GM18526 (cell line): ENCODE results near the gene SLFN12L.

Experiments
- POLR2A ChIP-seq: IDR thresholded peaks from 3 replicates; pipeline ENCODE4 v1.6.1; 2011; ENCODE audit not compliant: insufficient read length; ENCODE audit errors: extremely low read depth

SLFN12L gene

DNA sequence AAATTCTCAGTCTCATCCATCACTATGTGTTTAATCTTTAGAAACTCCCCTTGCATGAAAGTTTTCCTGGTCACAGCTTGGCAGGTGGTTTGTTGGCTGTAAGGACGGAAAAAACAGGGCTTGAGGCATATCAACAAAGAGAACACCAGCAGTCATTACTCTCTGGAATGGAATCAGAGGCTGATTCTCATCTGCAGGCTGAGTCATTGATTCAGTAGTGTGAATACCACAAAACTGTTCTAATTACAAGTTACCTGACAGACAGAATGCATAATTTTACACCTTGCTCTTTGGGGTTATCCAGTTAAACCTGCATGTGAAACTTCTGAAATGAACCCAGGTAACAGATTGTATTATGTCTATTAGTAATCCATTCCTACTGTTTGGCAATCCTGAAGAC lies 11.5 kb upstream of the SLFN12L start:
- no peak for TF ChIP-seq POLR2A

DNA sequence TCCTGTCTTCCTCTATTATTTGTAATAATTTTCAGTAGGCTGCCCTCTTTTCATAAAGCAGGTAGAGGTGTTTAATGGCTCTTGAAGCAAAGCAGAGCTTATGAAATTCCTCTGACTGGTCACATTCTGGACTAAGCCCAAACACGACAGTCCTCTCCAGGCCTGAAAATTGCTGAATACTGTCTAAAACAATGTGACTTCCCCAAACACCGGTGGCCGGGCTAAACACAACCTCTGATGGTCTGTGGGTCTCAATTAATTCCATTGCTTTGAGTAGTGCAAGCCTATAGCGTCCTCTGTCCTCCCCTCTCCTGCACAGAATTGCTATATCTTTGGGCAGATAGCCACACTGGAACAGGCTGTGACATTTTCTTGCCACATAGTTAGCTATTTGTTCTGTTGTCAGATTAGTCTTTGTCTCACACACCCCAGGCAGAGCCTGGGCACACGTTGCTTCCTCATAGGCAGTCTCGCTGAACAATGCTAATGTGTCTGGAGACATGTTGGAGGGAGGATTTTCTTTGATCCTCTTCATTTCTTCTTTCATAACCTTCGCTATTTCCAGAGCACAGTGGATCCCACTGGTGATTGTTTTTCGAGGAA lies 10.8 kb upstream of the SLFN12L start:
- no peak for TF ChIP-seq POLR2A

DNA sequence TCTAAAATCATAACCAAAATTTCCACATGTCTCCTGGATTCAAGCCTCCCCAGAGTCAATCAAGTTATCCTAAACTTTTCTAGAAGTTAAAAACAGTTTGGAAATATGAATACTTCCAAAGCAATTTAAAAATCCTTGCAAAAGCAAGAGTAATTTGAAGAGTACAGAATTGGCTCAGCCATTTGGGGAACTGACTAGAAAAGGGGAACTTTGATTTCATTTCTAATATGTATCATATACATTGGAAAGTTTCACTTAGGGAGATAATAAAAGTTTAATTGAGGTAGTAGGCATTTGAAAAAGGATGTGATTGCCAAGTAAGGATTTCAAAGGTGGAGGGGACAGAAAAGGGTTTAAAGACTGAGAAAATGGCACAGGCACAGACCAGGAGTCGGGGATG lies 9.0 kb upstream of the SLFN12L start:
- no peak for TF ChIP-seq POLR2A

DNA sequence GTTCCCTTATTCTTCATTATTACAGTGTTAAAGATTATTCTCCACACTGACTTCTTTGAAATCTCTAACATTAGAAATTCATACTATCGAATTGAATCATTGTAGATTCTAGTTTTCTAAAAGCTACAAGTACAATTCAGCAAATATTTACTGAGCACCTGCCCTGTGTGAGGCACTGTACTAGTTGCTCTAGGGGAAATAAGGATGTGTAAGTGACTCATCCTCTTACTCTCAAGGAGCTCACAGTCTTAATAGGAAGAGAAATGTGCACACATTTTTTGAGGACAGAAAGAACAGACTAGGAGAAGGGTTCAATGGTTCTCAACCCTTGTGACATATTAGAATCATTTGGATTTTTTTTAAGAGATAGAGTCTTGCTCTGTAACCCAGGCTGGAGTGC lies 7.7 kb upstream of the SLFN12L start:
- TF ChIP-seq POLR2A, result no peak

DNA sequence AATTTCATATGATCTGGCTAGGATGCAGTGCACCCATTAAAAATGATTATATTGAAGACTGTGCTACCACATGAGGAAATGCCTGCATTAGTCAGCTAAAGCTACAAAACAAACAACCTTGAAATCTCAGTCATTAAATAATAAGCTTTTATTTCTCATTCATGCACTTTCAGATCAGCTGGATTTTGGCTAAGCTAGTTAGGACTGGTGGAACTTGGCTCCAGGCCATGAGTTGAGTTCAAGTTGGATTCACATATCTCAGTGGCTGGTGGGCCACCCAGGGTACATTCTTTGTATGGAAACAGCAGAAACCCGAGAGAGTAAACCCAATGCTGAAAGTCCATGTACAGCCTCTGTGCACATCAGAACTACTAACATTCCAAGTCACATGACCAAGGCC lies 6.4 kb upstream of the SLFN12L start:
- no peak for TF ChIP-seq POLR2A

DNA sequence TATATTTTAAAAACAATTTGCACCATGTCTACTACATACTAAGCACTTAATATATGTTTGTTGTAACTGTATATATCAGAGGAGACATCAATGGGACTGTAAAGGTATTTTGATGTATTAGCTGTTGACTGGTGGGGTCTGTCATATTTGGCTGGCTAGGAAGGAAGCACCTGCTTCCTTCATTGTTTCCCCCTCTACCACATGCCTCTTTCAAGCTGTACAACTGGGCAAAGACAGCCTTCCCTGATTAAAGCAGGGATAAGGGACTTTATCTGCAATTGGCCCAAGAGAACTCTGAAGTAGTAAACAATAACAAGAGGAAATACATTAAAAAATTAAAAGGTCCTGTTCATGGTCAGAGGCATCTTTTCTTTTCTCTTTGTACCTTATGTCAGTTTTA lies 5.5 kb upstream of the SLFN12L start:
- TF ChIP-seq POLR2A, result no peak

DNA sequence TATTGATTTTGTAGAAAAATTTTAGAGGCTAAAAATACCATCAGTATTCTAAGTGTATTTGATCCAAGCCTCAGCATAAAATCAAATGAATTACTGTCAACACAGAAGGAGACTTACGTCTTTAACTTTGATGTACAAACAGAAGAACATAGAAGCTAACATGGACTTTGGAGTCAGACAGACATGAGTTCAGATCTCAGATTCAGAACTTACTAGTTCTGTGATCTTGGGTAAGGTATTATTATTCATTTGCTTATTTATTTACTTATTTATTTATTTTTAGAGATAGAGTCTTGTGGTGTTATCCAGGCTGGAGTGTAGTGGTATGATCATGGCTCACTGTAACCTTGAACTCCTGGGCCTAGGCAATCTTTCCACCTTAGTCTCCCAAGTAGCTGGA lies 4.0 kb upstream of the SLFN12L start:
- TF ChIP-seq POLR2A, result no peak

DNA sequence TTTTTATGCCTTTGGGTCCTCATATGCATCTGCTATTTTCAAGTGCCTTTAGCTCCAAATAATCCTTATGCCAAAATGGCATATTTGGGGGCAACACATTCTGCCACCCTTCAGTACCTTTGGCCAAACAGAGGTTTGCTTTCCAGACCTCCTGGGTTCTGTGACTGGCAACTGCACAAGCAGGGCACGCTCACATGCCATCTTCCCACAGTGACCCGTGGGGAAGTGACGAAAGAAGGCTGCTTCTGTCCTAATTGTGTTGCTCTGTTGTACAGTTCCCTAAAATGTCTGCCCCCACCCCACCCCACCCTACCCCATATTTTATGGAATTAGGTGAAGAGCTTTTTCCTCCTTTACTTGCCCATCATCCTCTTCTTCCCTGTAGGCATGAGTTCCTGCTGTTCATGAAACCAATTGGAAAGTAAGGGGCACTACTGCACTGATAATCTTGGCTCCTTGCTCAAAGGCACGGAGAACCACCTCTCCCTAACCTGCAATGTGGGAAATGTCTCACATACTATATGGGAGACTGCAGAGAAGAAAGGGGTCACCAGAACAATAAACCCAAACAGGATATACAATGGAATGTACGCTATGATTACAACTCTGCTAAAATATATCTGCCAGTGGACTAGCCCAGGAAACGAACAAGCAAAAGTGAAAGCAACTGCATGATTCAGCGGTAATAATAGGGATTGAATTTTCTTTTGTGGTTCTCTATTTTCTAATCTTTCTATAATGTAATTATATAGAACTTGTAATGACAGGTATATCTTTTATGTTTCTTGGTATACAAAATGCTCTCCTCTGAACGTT lies 3.3 kb upstream of the SLFN12L start:
- TF ChIP-seq POLR2A, result peak; percentile 30

DNA sequence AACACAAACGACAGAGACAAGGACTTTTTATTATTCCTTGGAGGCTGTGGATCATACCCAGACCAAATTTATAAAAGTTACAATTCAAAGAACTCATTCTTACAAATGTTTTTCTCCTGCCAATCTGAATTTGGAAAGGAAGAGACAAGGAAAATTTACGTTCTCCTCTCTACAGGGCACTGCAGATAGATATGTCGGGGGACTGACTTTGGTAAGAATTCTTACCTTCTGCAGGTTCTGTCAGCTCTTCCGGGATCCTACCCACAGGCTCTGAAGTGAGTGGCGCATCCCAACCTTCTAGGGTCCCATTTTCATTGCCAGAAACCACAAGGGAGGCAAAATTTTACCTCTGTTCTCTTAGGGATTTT lies 2.2 kb upstream of the SLFN12L start:
- no peak for TF ChIP-seq POLR2A

DNA sequence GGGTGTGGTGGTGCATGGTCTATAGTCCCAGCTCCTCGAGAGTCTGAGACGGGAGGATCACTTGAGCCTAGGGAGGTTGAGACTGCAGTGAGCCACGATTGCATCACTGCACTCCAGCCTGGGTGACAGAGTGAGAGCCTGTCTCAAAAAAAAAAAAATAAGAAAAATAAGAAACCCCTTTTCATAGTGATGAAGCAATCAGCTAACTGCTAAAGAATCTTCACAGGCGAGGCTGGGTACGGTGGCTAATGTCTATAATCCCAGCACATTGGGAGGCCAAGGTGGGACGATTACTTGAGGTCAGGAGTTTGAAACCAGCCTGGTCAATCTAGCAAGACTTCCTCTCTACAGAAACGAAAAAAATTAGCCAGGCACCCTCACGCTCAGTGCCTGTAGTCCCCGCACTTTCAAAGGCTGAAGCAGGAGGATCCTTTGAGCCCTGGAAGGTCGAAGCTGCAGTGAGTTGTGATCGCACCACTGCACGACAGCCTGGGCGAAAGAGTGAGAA lies 760 bp downstream of the SLFN12L start:
- TF ChIP-seq POLR2A, result no peak

DNA sequence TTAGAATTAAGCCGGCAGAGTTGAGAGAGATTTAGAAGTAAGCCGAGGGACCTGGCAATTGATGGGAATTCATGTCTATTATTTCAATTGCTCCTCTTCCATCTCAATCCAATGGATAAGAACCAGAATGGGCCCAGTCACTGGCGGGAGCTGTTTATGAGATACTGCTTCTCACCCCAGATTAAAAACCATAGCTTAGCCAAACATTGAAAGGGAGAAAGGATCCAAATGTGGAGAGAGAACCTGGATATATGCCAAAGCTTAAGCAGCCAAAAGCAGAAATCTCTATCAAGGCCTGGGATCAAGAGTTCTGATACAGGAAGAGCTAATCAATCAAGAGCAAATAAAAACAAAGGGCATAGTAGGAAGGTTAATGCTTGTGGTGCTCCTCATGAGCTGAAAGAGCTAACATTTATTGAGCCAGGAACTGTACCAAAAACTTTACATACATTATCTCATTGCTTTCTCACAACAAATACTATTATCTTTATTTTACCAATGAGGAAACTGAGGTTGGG lies 2.8 kb downstream of the SLFN12L start:
- TF ChIP-seq POLR2A, result no peak

DNA sequence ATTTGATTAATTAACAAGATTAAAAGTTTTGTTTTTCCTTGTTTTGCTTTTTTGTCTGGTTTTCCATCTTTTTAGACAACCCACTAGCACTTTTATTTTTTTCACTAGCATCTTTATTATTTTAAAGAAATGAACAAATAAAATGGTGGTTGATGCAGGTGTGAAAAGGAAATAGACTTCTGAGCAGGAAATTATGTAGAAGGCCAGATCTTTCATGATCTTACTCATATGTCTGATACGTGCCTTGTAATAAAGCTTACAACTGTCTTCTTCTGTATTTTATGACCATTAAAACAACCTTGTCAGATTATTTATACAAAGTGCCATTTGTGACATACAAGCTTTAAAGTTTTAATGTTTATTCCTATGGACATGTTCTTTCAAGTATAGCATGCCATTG lies 6.3 kb downstream of the SLFN12L start:
- TF ChIP-seq POLR2A, result no peak

DNA sequence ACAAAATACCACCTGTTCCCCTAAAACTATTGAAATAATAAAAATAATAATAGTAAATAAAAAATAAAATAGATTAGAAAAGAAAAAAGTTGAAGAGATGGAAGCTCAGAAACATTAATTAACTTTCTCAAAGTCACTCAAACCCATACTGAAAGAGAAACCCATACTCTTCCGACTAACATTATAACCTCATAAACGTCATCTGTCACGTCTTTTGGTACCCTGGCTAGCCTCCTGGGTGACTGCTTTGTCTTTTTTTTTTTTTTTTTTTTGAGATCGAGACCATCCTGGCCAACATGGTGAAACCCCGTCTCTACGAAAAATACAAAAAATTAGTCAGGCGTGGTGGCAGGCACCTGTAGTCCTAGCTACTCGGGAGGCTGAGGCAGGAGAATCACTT lies 7.6 kb downstream of the SLFN12L start:
- TF ChIP-seq POLR2A, result no peak

DNA sequence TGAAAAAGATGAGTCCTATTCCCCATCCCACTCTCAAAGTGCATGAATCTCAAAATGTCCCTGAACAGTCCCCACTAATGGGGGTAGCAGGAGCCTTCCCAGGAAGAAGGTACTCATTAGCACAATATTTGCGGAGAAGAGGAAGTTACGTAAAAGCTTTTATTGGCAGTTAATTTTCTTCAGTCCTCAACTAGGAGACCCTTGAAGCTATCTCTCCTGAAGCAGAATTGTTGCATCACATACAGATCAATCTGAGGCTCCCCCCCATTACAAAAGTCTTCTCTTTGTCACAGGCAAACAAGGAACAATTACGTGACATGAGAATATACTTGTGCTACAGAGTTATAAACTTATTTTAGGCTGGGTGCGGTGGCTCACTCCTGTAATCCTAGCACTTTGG lies 14.2 kb downstream of the SLFN12L start:
- TF ChIP-seq POLR2A, result no peak

DNA sequence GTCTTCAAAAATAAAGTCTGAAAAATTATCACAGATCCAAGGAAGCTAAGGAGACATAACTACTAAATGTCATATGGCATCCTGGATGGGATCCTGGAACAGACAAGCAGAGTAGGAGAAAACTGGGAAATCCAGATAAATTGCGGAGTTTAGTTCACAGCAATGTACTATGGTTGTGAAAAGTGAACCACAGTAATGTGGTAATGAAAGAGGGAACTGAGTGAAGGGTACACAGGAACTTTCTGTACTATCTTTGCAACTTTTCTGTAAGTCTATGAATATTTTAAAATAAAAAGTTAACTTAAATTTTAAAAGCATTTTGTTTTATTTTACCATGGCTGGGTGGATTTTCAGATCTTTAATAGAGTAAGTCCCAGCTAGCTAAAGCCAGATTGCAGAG lies 16.3 kb downstream of the SLFN12L start:
- TF ChIP-seq POLR2A, result no peak

DNA sequence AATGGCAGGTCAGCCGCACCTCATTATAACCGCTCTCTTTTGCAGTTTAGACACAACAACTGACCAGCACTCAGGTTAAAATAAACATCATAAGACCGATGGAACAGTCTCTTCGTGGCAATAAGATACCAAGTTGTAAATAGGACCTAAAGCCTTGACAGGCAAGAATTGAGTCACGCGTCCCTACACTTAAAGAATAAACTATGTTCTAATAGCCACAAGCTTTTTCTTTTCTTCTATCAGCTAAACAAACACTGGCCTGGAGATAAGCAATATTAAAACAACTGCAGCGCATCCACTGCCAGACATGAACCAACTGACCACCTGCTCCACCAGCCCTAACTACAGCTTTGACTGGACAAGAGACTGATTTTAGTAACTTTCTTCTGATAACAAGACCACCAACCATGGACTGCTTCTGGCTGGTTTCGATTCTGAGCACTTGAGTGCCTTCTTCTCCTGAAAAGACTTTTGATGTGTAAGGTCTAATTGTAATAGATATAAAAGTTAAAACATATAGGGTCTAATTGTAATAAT lies 17.5 kb downstream of the SLFN12L start:
- TF ChIP-seq POLR2A, result no peak
